CD14-positive monocyte (primary cell): ENCODE measurements around the gene HMX3. TPM values are rescaled to one million over a fixed set of nuclear protein-coding genes. Genes with fewer than 3 reads are reported as not detected.

Experiments
- DNase-seq, 3 donors: peaks; one replicate each; pipeline ENCODE4 v3.0.0-alpha.2; 2011 to 2022
- H2AFZ ChIP-seq: 2 replicates; pipeline ENCODE4 v1.6.0; 2012; ENCODE audit warnings: mild to moderate bottlenecking, low read depth, low read length, inconsistent platforms; ENCODE audit not compliant: insufficient read depth, poor library complexity, severe bottlenecking
- H3K27ac ChIP-seq, 2 donors: 1 replicate in 1 of 2; 2 replicates in 1 of 2; pipeline ENCODE4 v1.5.1; 2012 to 2013; ENCODE audit warnings: low read length in 2 of 2, control low read depth in 1 of 2, inconsistent platforms in 1 of 2, low read depth in 1 of 2, mild to moderate bottlenecking in 1 of 2
- H3K27me3 ChIP-seq, 2 donors: one replicate each; pipeline versions ENCODE4 v1.6.0 to v1.6.1; 2011 to 2013; ENCODE audit warnings: low read length in 2 of 2; ENCODE audit not compliant: control insufficient read depth in 2 of 2, insufficient read depth in 2 of 2
- H3K36me3 ChIP-seq, 2 donors: replicated peaks in 1 of 2; 1 replicate in 1 of 2; 2 replicates in 1 of 2; pipeline versions ENCODE4 v1.5.1 to v1.6.1; 2012 to 2013; ENCODE audit warnings: low read length in 2 of 2, control low read depth in 1 of 2, inconsistent platforms in 1 of 2, mild to moderate bottlenecking in 1 of 2; ENCODE audit not compliant: insufficient read depth in 2 of 2, control insufficient read depth in 1 of 2
- H3K4me1 ChIP-seq, 2 donors: 1 replicate in 1 of 2; 2 replicates in 1 of 2; pipeline versions ENCODE4 v1.5.1 to v1.6.1; 2012 to 2013; ENCODE audit warnings: low read length in 2 of 2, control low read depth in 1 of 2, inconsistent platforms in 1 of 2, mild to moderate bottlenecking in 1 of 2, moderate library complexity in 1 of 2; ENCODE audit not compliant: insufficient read depth in 2 of 2, control insufficient read depth in 1 of 2
- H3K4me2 ChIP-seq: replicated peaks from 2 replicates; pipeline ENCODE3; 2012; ENCODE audit warnings: low read length, moderate library complexity, mild to moderate bottlenecking; ENCODE audit not compliant: poor library complexity, severe bottlenecking; ENCODE audit errors: extremely low read depth
- H3K4me3 ChIP-seq, 3 experiments: fragments of 200-600 bp in 1 of 3; sonication (generic) in 1 of 3; replicated peaks in 1 of 3; 1 replicate in 2 of 3; 2 replicates in 1 of 3; pipeline ENCODE4 v1.5.1; 2011 to 2013; ENCODE audit warnings: low read length in 3 of 3, mild to moderate bottlenecking in 3 of 3, control low read depth in 2 of 3, low read depth in 2 of 3, inconsistent platforms in 1 of 3, moderate library complexity in 1 of 3
- H3K79me2 ChIP-seq: 2 replicates; pipeline ENCODE4 v1.6.0; 2012; ENCODE audit warnings: mild to moderate bottlenecking, control low read depth, inconsistent platforms, low read length, moderate library complexity; ENCODE audit not compliant: insufficient read depth
- H3K9ac ChIP-seq: 2 replicates; pipeline ENCODE4 v1.6.0; 2017; ENCODE audit warnings: low read length, mild to moderate bottlenecking; ENCODE audit not compliant: insufficient read depth, poor library complexity, severe bottlenecking
- H3K9me3 ChIP-seq, 2 donors: replicated peaks in 1 of 2; 1 replicate in 1 of 2; 2 replicates in 1 of 2; pipeline versions ENCODE4 v1.5.1 to v1.6.1; 2012 to 2013; ENCODE audit warnings: low read length in 2 of 2, control low read depth in 1 of 2; ENCODE audit not compliant: control insufficient read depth in 1 of 2, insufficient read depth in 1 of 2
- H4K20me1 ChIP-seq: 2 replicates; pipeline ENCODE4 v1.6.0; 2012; ENCODE audit warnings: mild to moderate bottlenecking, low read length, control low read depth, moderate library complexity; ENCODE audit not compliant: insufficient read depth
- H3K27ac Mint-ChIP-seq, 7 donors: one replicate each; pipeline ENCODE4 v1.8.0; 2020; ENCODE audit warnings: mild to moderate bottlenecking in 7 of 7, mixed read lengths in 7 of 7, moderate library complexity in 6 of 7, inconsistent platforms in 2 of 7
- H3K27me3 Mint-ChIP-seq, 3 donors: one replicate each; pipeline ENCODE4 v1.8.0; 2021 to 2022; ENCODE audit warnings: low read depth in 3 of 3, mild to moderate bottlenecking in 3 of 3, mixed read lengths in 3 of 3, moderate library complexity in 3 of 3, inconsistent platforms in 1 of 3
- H3K36me3 Mint-ChIP-seq, 2 donors: one replicate each; pipeline ENCODE4 v1.8.0; 2020; ENCODE audit warnings: mixed read lengths in 2 of 2, inconsistent platforms in 1 of 2, mild to moderate bottlenecking in 1 of 2
- H3K4me1 Mint-ChIP-seq: one replicate; pipeline ENCODE4 v1.8.0; 2020; ENCODE audit warnings: mild to moderate bottlenecking, mixed read lengths
- H3K4me3 Mint-ChIP-seq, 2 donors: one replicate each; pipeline ENCODE4 v1.8.0; 2020; ENCODE audit warnings: mild to moderate bottlenecking in 2 of 2, mixed read lengths in 2 of 2, moderate library complexity in 1 of 2
- H3K9me3 Mint-ChIP-seq, 7 donors: one replicate each; pipeline ENCODE4 v1.8.0; 2020 to 2022; ENCODE audit warnings: mixed read lengths in 7 of 7, mild to moderate bottlenecking in 6 of 7, moderate library complexity in 6 of 7, inconsistent platforms in 2 of 7
- CTCF ChIP-seq: fragments of 200-600 bp; IDR thresholded peaks from one replicate; pipeline ENCODE4 v1.8.0; 2022; ENCODE audit warnings: antibody characterized with exemption, mild to moderate bottlenecking
- WGBS: methylation state at CpG from one replicate; pipeline ENCODE4 v1.1.5; 2013; ENCODE audit warnings: missing lambda C conversion rate; ENCODE audit not compliant: insufficient coverage; 5-methylcytosine and 5-hydroxymethylcytosine counted together
- intact Hi-C, 2 donors: fragments of 100-400 bp; cut with micrococcal nuclease; formaldehyde crosslinking; loops; one replicate each; pipeline versions ENCODE4 v1.15.0 to v1.15.1; 2023
- polyA plus RNA-seq, 3 donors: library from polyadenylated mRNA; depleted of rRNA in 1 of 3; unstranded in 2 of 3; stranded (reverse) in 1 of 3; fragments of 300-500 nt in 2 of 3; fragments of >200 nt in 1 of 3; fragmentation: Illumina TruSeq in 2 of 3; gene quantifications; 1 replicate in 2 of 3; 2 replicates in 1 of 3; pipeline ENCODE4 v1.2.3, GENCODE V29; 2012 to 2021

Gene HMX3
- polyA plus RNA-seq, 3 donors = not detected

GRCh38 chr10:123149568-123150270, 13.9 kb downstream of the HMX3 start:
- WGBS = 2% methylated on average over 65 of the region's 76 CpGs
- H2AFZ ChIP-seq = peak overlapping the region; percentile 76
- H3K36me3 Mint-ChIP-seq = peaks cover 7 to 12% of the 10 kb centered on the region in 2 donors

More at GRCh38 chr10:123149568-123150270, 13.9 kb downstream of the HMX3 start:
- peak overlapping the region in 2 of 3 experiments; percentile 21 to 74 for H3K4me3 ChIP-seq
- H3K9me3 ChIP-seq = peaks cover 3 to 60% of the 10 kb centered on the region in 2 donors
- peaks cover 5% of the 10 kb centered on the region for H3K79me2 ChIP-seq
- intact Hi-C loops = loop anchor here (5.0 to 10.0 kb wide), 7 partner anchors 197 to 2005 kb away; partner anchors contain the start of genes ABRAXAS2 (in 1 of the 2), C10orf88 (in 1 of the 2), EEF1AKMT2 (in 1 of the 2) and FAM24B (in 1 of the 2)
- DNase-seq = no peak
- peaks cover 48% of the 10 kb centered on the region for H3K4me1 Mint-ChIP-seq
- H3K9me3 Mint-ChIP-seq = peaks cover 0 to 26% (median 11%) of the 10 kb centered on the region in 7 donors
- H3K4me1 ChIP-seq = peaks cover 33 to 45% of the 10 kb centered on the region in 2 donors
- no peak overlapping the region for H3K27ac Mint-ChIP-seq
- peak overlapping the region; percentile 75 to 92 for H3K4me3 Mint-ChIP-seq
- peaks cover 76 to 89% of the 10 kb centered on the region in 2 donors for H3K27me3 ChIP-seq
- peaks cover 1% of the 10 kb centered on the region for H4K20me1 ChIP-seq
- H3K36me3 ChIP-seq = no peaks in the 10 kb centered on the region
- H3K4me2 ChIP-seq = peak overlapping the region; percentile 79
- H3K9ac ChIP-seq = no peak overlapping the region
- peaks cover 79 to 88% (median 85%) of the 10 kb centered on the region in 3 donors for H3K27me3 Mint-ChIP-seq
- no peak overlapping the region for H3K27ac ChIP-seq
- TF ChIP-seq CTCF = no peak
